Lung microvascular endothelial cell (primary cell): ENCODE data around the gene PPP1R12B. TPM values are rescaled to one million over a fixed set of nuclear protein-coding genes. Genes with fewer than 3 reads are reported as not detected.
"Not testable (repeated sequence)": the region's sequence is repeated elsewhere in the genome, so short reads cannot be mapped to it uniquely, and the experiment has no call there.

ENCODE experiments used
- DNase-seq, 2 donors: peaks; one replicate each; pipeline versions ENCODE4 v3.0.0 to v3.0.0-alpha.2; 2010; ENCODE audit warnings: low read depth in 2 of 2
- total RNA-seq: library from RNA; depleted of rRNA; stranded (reverse); fragments of >200 nt; gene quantifications from 2 replicates; pipeline ENCODE4 v1.2.1, GENCODE V29; 2014

PPP1R12B gene
- total RNA-seq, 1 donor from 2014 or later: 5.0 TPM

DNA sequence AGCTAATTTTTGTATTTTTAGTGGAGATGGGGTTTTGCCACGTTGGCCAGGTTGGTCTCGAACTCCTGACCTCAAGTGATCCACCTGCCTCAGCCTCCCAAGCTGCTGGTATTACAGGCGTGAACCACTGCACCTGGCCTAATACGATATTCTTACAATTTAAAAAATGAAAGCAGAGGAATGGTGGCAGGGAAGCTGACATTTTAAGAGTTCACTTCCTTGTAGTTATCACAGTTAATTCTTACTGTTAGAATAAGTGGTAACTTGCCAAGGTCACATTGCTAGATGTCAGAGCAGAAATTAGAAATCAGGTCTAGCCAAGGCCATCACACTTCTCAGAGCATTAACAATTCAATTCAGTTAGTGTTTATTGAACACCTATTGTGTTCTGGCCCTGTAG lies 207.5 kb downstream of the PPP1R12B start:
- DNase-seq: not testable (repeated sequence)

DNA sequence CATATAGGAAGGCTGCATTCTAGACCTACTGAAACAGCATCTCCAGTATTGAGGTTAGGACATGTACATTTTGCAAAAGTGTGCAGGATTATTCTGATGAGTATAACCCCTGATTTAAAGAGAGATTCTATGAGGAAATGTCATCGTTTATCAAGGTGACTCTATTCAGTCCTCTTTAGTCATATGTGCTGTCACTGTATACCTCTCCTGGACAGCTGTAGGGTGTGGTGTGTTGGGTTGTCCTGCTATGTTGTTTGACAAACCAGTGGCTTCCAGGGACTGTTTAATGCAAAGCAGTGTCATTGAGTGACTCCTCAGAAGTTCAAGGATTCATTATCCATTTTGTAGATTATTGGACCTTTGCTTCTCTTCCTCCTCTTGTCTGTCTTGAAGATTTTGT lies 209.2 kb downstream of the PPP1R12B start:
- DNase-seq: not testable (repeated sequence)

DNA sequence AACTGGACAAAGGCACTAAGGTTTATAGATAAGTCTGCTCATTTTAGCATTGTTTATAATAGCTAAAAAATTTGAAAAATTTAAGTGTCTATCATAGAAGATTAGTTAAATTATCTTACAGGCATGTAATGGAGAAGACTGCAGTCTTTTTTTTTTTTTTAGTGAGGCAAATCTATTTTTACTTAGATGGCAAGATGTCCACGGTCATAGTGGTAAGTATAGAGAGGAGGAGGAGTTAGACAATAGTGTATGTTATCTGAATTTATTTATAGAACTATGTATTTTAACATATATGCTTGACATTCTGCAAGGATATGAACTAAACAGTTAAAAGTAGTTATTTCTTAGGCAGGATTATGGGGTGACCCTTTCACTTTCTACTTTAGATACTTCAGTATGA lies 212.7 kb downstream of the PPP1R12B start:
- DNase-seq: no peak

DNA sequence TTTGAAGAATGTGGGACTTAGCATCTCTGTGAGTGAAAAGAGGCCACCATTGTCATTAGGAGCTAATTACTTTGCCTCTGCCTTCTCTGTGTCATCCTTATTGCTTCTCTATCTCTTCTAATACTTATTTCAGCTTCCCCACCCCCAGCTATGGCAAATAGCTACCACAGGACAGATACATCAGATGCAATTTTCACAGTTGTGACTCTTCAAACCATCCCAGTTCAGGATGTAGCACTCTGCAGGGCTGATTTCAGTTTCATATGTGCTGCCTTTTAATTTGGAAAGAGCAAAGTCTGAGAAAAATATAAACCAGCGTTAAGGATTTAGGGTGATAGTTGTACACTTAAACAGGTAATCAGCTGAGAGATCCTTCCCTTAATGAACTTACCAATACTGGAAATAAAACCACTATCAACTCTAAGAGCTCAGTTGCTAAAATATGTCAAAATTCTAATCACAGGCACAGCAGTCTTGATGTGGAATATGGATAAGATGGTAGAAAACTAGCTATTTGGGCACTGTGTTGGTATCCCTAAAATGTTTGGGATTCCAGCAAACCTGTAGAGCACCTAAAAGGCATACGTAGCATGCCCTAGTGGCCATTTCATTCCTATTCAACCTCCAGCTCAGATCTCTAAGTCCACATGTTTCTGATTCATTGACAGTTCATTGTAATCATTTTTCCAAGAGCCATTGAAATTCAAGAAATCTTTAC lies 213.4 kb downstream of the PPP1R12B start:
- DNase-seq: no peak

DNA sequence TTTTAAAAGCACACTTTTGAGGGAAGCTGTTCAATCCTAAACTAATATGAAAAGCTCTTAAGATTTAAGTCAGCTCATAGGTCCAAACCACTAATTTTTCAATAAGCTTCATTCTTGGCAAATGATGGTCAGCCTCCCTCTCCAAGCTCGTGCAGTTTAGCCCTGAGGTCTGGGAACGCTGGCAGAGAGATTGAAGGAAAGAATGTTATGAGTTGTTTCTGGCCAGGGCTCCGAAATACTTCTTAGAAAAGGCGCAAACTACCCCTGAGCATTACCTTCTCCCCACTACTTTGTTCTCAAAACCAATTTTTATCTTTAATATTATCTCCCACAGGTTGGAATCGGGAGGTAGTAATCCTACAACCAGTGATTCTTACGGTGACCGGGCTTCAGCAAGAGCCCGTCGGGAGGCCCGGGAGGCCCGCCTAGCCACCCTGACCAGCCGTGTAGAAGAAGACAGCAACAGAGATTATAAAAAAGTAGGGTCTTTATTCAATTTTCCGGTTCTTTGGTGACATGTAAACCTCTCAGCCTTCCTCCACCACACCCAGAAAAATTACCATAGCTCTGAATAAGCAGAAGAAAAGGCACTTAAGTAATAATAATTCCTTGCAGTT lies 214.1 kb downstream of the PPP1R12B start:
- no peak for DNase-seq

DNA sequence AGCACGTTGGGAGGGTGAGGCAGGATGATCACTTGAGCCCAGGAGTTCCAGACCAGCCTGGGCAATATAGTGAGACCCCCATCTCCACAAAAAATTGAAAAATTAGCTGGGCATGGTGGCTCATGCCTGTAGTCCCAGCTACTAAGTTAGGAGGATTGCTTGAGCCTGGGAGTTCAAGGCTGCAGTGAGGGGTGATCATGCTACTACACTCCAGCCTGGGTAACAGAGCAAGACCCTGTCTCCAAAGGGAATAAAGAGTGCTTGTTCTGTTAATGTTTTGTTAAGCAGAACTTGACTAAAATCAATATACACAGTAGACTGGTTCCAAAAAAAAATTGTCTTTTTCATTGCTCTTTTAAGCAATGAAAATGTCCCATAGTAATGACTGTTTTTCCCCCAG lies 215.3 kb downstream of the PPP1R12B start:
- DNase-seq: no peak

DNA sequence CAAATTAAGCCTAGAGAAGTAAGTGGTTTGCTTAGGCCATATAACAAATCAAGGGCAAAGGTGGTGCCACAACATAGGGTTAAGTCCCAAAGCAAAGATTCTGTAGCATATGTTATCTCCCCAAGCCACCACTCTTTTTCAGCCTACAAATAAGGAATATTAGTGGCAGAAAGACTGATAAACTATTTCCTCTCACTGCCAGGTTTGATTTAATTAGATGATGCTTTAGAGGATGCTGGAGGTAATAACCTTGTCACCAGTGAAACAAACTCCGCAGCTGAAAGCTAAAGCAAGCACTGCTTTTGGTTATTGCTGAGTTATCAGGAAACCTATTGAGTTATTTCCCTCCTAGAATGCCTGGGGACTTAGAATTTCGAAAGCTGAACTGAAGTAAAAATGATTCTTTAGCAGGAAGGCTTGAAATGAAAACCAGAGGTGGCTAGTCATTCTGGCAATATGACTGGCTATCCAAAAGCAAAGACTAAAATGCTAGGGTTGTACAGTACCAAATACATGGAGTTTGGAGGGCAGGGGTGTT lies 216.5 kb downstream of the PPP1R12B start:
- no peak for DNase-seq

DNA sequence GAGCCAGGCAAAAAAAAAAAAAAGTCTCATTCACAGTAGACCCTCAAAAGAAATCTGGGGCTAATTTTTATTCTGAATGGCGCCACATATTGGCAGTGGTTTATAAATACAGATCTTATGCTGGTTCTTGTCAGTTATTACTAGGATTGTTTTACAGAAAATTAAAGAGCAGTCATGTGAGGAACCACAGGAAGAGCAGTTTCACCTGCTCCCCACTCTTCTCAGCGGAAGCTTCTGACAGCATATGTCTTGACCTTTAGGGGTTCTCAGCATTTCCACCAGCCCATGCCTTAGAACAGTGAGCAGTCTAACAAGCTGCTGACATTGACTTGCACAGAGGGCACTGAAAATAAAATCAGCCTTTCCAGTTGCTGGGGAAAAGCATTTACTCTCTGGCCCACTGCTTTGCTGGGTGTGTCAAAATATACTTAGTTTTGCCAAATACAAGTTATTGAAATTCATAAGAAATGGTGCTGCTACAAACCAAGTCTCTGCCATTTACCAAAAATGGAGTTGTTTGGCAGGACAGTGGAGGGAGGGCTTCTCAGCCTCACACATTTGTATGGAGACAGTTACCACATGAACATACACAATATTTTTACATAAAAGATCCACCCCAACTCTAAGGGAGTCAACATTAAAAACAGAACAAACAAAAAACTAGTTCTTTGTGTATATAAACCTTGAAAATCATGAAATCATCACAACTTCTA lies 217.5 kb downstream of the PPP1R12B start:
- no peak for DNase-seq

DNA sequence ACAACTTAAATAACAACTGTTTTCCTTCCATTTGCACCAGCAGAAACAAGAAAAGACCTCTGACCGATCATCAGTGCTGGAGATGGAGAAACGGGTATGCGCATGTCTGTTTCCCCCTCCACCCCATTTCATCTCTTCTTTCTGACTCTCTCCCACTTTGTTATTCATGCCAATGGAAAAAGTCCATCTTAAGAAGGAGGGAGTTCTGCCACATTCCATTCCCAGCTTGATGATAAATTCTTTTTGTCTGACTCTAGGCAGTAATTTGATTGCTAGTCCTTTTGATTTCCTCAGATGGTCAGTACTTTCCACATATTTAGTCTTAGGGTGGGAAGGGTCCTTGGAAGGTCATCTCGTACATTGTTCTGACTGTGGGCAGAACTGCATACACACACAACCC lies 219.2 kb downstream of the PPP1R12B start:
- peak in 1 of 2 donors; percentile 34 for DNase-seq

DNA sequence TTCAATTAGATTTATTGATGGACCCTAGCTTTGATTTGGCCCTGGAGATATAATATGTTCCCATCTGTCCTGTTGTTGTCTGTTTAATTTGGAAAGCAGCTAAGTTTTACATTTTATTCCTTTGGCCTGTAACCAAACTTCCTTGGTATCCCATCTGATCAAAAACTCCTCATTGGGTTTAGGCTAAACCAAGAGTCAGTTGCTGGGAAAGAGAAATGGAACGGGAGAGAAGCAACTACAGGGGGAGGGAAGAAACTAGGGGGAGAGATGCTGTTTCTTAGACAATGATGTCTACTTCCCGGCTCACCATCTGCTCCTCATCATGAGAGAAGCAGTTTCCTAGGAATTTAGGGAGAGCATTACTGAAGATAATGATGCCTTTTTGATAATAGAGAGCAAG lies 219.9 kb downstream of the PPP1R12B start:
- DNase-seq: no peak

DNA sequence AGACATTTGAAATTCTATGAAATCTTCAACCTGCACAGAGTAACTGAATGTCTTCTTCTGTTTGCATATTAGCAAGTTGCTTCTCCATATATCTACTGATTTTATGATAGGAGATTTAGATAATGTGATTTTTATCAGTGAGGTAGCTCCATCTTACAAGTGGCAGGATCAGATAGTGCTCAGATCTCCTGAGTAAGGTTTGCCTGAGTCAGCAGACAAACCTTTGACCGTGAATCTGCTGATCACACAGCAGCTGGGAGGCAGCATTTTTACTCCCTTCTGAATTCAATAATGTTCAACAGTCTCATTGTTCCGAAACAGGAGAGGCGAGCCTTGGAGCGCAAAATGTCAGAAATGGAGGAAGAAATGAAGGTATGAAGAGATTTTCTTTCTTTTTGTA lies 220.3 kb downstream of the PPP1R12B start:
- no peak for DNase-seq

DNA sequence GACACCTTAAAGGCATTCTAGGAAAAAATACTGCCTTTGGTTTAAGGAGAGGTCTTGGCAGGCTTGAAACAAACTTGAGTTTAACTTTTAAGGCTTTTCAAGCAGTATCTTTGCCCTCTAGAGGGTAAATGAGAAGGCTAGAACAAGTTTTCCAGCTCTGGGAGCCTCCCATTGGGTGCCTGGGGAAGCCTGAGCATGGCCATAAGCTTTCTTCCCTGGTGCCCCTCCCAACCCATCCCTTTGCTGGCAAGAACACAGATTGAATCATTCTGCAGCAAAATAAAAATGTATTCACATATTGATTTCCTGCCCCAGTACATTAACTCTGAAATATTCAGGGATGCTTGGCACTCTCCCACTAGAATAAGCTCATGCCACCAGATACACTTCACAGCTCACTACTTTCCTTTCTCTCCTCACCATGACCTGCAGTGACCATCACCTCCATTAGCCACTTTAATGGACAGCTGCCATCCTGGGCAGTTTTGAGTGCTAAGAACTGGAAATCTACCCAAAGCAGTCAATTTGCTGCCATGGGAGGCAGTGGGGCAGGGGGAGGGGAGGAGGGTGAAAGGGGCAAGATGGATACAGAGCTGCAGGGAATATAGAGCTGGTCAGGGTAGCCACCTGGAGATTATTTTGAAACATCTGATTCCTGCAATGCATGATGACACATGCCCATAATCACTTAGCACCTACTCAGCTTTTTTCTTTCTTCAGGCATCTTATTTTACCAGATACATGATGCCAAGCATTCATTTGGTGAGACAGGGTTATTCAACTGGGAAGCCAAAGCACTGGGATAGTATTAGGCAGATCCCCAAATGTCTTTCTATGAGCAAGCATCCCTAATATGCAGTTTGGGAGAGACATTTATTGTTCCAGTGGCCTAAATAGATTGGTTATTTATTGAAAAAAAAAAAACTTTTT lies 221.2 kb downstream of the PPP1R12B start:
- no peak for DNase-seq

DNA sequence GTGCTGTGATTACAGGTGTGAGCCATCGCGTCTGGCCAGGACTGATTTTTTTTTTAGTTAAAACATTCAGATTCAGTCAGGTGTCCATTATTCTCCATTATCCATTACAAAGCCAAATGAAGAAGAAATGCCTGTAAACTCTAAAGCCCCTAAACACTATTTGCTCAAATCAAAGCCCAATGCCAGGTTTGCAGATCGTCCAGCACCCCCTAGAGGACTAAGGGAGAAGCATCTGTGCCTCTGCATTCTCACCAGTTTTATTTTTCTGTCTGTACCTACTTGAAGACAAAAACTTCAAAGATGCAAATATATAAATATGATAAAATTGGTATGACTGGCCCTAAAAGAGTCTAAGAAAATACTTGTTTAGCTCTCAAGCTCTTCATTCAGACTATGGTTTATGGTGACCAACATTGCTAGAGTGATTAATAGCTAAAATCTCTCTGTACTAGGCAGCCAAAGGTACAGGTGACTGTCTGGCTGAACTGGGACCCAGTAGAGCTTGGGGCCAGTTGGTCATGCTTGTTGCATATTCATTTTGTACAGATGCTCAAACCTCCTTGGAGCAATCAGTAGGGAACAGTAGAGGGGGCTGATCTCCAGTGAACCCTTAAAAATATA lies 223.3 kb downstream of the PPP1R12B start:
- DNase-seq: peak; percentile 60 to 61

DNA sequence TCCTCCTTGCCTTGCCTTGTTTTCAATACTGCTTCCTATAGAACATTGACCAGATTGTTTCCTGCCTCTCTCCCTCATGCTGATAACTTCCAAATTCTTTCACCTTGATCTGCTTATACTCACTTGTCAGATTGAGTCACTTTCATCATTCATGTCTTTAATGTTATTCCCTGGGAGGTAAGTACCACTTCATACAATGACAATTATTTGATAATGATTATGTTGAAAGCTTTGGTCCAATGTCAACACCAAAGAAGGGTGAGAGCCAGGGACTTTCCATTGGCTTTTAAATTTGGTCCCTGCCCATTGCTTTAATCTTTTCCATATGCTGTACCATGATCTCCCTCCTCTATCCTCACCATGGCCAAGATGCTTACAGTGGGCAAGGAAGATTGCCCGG lies 224.4 kb downstream of the PPP1R12B start:
- no peak for DNase-seq

DNA sequence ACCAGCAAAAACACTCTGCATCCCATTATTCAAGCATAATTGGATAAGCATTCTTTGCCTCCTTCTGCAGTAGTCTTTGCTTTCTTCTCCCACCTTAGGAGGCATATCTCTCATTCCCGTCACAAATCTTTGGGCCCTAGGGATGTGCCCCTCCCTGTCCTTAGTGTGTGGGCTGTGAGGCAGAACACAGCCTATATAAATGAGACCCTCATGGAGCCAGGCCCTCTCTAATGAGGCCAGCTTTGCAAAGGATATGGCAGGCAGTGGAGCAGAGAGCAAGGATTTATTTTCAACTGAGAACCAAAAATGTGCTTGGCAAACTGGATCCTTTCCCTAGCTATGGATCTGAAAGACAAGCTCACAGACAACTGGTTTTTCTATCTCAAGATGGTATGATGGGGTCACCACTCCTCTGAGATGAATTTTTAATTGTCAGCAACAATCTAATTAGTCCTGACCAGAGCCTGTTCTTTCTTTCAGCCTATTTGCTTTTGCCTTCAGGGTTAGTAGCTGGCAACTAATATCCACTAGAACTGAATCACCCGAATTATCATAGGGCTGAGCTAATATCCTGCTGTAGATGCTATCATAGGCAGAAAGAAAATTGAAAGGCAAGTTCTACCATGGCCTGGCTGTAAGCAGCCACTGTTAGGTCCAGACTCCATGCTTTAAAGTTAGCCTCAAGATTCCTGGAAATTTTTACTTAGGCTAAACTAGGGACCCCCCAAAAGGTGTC lies 227.6 kb downstream of the PPP1R12B start:
- DNase-seq: peak in 1 of 2 donors; percentile 57

DNA sequence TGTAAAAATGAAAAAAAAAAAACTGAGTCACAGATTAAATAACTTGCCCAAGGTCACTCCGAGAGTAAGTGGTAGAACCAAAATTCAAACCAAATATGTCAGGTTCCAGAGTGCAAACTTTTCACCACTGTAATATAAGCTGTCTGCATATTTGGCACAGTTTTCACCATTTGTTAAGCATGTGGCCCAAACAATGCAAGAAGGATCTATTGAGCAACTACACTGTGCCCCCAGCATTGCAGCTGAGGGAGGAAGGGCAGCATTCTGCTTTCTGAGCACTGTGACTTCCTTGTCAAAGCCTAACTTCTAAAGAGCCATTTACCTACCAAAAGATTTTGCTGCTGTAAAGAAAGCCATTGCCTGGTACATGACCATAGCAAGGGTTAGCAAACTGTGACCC lies 228.3 kb downstream of the PPP1R12B start:
- peak; percentile 53 to 63 for DNase-seq

DNA sequence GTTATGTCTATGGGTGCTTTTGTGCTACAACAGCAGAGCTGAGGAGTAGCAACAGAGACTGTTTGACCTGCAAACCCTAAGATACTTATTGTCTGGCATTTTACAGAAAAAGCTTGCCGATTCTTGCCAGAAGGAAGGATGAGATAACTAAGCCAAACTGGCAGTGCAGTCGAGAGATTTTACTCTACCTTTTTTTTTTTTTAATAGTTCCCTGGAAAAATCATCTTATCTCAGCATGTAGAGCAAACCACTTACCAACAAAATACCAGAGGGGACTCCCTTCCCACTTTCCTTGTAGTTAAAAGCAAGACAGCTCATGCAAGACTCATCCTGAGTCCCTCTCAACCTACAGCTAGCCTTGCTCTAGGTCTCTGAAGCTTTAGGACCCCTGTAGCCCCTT lies 228.9 kb downstream of the PPP1R12B start:
- no peak for DNase-seq

DNA sequence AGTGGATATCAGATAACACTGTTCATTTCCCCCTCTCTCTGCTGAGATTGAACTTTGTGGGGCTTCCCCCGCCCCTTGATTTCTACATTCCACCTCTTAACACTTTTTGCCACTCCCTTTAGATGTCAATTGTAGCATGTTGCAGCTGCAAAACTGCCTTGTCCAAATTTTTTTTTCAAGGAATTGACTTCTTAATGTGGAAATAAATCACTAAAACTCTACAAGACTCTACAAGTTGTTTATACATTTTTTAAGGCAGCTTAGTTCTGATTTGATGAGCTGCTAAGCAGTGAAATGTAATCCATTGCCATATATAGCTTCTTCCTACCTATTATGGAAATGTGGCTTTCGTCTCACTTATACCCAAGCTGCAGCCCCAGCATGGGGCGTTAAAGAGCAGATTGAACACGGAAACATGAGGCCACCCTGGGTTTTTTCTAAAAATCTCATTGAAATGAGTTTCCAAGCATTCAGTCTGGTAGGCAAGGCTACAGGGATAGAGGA lies 229.6 kb downstream of the PPP1R12B start:
- DNase-seq: no peak

DNA sequence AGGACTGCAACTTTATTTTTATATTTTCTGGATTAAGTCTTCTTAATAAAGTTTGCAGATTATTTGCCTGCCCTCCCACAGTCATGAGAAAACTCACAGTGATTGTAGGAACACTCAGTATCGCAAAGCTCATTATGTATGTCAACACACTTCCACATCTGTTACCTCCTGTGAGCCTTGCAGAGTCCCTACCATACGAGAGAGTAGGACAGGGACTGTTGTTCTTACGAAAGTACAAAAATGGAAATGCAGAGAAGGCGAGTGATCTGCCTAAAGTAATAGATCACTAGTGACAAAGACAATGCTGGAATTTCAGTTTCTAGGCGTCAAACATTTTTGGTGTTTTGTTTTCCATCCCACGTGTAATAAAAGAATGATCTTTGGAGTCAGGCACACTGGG lies 230.1 kb downstream of the PPP1R12B start:
- no peak for DNase-seq

DNA sequence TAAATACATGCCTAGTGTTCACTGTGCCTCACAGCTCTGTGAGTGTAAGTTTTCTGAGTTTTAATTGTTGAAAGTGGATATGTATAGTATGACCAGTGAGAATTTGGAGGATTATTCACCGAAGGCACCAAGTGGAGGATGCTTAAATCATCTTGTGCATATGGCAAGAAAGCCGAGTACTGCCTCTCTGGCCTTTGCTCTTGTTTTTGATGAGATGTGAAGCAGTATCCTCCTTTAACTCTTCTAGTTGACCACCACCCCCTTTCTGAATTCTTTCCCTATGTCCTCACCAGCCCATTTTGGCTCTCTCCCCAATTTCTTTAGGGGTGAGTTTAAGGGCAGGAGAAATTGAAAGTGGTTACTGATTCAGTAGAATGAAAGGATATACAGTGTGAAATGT lies 231.3 kb downstream of the PPP1R12B start:
- DNase-seq: peak in 1 of 2 donors; percentile 71
